GM23248 (cell line): ENCODE data around the gene VAMP5. TPM values are rescaled to one million over a fixed set of nuclear protein-coding genes. Genes with fewer than 3 reads are reported as not detected.

ENCODE experiments used
- DNase-seq: peaks from one replicate; pipeline ENCODE4 v3.0.0-alpha.2; 2015
- H2AFZ ChIP-seq: fragments of 200-600 bp; sonication (generic); 2 replicates; pipeline ENCODE4 v1.6.1; 2016; ENCODE audit warnings: antibody characterized with exemption
- H3F3A ChIP-seq: fragments of 200-600 bp; sonication (generic); 2 replicates; pipeline ENCODE4 v1.6.1; 2016; ENCODE audit warnings: mild to moderate bottlenecking, antibody characterized with exemption, mixed run types; ENCODE audit not compliant: insufficient read depth
- H3K27ac ChIP-seq: fragments of 200-600 bp; sonication (generic); 2 replicates; pipeline ENCODE4 v1.5.1; 2016; ENCODE audit warnings: mild to moderate bottlenecking
- H3K27me3 ChIP-seq: fragments of 200-600 bp; sonication (generic); replicated peaks from 2 replicates; pipeline ENCODE4 v1.6.1; 2016; ENCODE audit warnings: mild to moderate bottlenecking; ENCODE audit not compliant: insufficient read depth
- H3K36me3 ChIP-seq: fragments of 200-600 bp; sonication (generic); 2 replicates; pipeline ENCODE4 v1.6.1; 2016; ENCODE audit warnings: low read depth, mild to moderate bottlenecking
- H3K4me1 ChIP-seq: fragments of 200-600 bp; sonication (generic); 2 replicates; pipeline ENCODE4 v1.6.1; 2016; ENCODE audit warnings: mild to moderate bottlenecking; ENCODE audit not compliant: insufficient read depth
- H3K4me2 ChIP-seq: fragments of 200-600 bp; sonication (generic); one replicate; pipeline ENCODE4 v1.6.1; 2016; ENCODE audit warnings: mild to moderate bottlenecking; ENCODE audit not compliant: unreplicated experiment
- H3K4me3 ChIP-seq: fragments of 200-600 bp; sonication (generic); 2 replicates; pipeline ENCODE4 v1.5.1; 2016; ENCODE audit warnings: mild to moderate bottlenecking
- H3K79me2 ChIP-seq: fragments of 200-600 bp; sonication (generic); 2 replicates; pipeline ENCODE4 v1.6.1; 2016; ENCODE audit warnings: mild to moderate bottlenecking; ENCODE audit not compliant: insufficient read depth
- H3K9ac ChIP-seq: fragments of 200-600 bp; sonication (generic); 2 replicates; pipeline ENCODE4 v1.6.1; 2016; ENCODE audit warnings: mild to moderate bottlenecking
- H3K9me2 ChIP-seq: fragments of 200-600 bp; sonication (generic); 2 replicates; pipeline ENCODE4 v1.6.1; 2016; ENCODE audit warnings: mixed run types, mild to moderate bottlenecking, moderate library complexity; ENCODE audit not compliant: insufficient read depth
- H3K9me3 ChIP-seq: fragments of 200-600 bp; sonication (generic); one replicate; pipeline ENCODE4 v1.6.1; 2017; ENCODE audit warnings: low read depth
- H4K20me1 ChIP-seq: fragments of 200-600 bp; sonication (generic); 2 replicates; pipeline ENCODE4 v1.6.0; 2016; ENCODE audit not compliant: insufficient read depth
- EZH2 ChIP-seq: fragments of 200-600 bp; sonication (generic); IDR thresholded peaks from 2 replicates; pipeline ENCODE4 v1.6.1; 2018; ENCODE audit warnings: antibody characterized with exemption, mild to moderate bottlenecking; ENCODE audit not compliant: insufficient read depth, poor library complexity, severe bottlenecking
- EZH2phosphoT487 ChIP-seq: fragments of 200-600 bp; sonication (generic); IDR thresholded peaks from 2 replicates; pipeline ENCODE4 v1.6.1; 2018; ENCODE audit warnings: antibody characterized with exemption, moderate library complexity, mild to moderate bottlenecking, low read depth; ENCODE audit not compliant: insufficient read depth
- WGBS, 2 experiments: methylation state at CpG; one replicate each; pipeline ENCODE4 v1.1.6; 2015 to 2017; ENCODE audit warnings: low lambda C conversion rate in 2 of 2, low coverage in 1 of 2; ENCODE audit errors: missing lambda C conversion rate in 2 of 2; 5-methylcytosine and 5-hydroxymethylcytosine counted together
- in situ Hi-C: fragments of 300-500 bp; cut with MboI; formaldehyde crosslinking; loops from 2 replicates; pipeline ENCODE4 v1.15.0; 2020
- polyA plus RNA-seq: library from polyadenylated mRNA; unstranded; fragments of >200 nt; fragmentation: Nextera tagmentation; extraction: Ambion mirVana; gene quantifications from 2 replicates; pipeline ENCODE4 v1.2.1, GENCODE V29; 2016
- total RNA-seq: library from RNA; depleted of rRNA; stranded (reverse); fragments of >200 nt; shearing (Covaris generic); gene quantifications from 2 replicates; pipeline ENCODE4 v1.2.3, GENCODE V29; 2014

Gene VAMP5
- total and polyA plus RNA-seq, 2 experiments from 2014 or later = 59.0 to 289 TPM

DNA sequence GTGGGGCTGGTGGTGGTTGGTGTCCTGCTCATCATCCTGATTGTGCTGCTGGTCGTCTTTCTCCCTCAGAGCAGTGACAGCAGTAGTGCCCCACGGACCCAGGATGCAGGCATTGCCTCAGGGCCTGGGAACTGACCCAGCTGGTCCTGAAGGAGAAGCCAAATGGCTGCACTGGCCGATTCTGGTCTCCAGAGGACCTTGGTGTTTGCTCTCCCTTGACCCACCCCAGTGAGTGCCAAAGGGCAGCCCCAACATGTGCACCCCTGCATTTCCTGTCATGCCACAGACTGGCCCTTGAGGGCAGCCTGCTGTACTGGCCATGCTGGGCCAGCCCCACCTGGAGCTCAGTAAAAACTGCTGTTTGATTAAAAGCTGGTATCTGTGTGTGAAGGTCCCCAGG lies 8.8 kb downstream of the VAMP5 start:
- Histone ChIP-seq H3F3A (peaks cover 40% of the 10 kb centered on the region), H3K79me2 (peaks cover 73% of the 10 kb centered on the region), H3K9me3 (no peaks in the 10 kb centered on the region), H3K27me3 (no peaks in the 10 kb centered on the region), H3K4me2 (no peak overlapping the region), H3K4me3 (no peak overlapping the region), H3K27ac (no peak overlapping the region), H4K20me1 (no peaks in the 10 kb centered on the region), H3K4me1 (peaks cover 47% of the 10 kb centered on the region), H3K9ac (no peak overlapping the region), H3K36me3 (peaks cover 6% of the 10 kb centered on the region; the same call in 1 of the 2 replicates), H2AFZ (no peak overlapping the region), H3K9me2 (no peaks in the 10 kb centered on the region)
- WGBS, 2 experiments = 60 to 64% methylated on average over 3 of the region's 3 CpGs
- no peak for DNase-seq
- TF ChIP-seq EZH2phosphoT487 = no peak
- TF ChIP-seq EZH2 = no peak
- in situ Hi-C loops = no loop called here

DNA sequence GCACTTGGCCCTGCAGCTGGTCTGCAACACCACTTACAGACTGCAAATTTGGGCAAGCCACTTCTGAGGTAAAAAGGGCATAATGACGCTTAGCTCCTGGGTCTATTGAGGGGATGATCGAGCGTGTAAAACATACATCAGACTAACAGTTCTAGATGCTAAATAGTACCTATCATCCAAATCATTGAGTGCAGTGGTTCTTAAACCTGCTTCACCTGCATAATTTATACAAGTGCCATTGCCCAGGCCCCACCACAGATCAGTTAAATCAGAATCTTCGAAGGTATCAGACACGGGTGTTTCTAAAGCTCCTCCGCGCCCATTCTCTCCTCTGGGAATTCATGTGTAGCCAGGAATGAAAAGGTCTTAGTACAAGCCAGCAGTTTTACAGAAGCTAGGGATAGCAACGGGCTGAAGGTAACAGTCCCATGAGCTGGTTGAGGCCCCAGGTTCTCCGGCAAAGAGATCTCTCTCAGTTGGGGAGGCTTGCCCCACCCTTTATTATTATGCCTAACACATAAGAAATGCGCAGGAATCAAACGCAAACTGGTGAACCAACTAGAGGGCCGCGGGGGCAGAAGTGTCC lies 10.6 kb downstream of the VAMP5 start:
- Histone ChIP-seq H3K9ac (peak overlapping the region; percentile 88), H4K20me1 (no peaks in the 10 kb centered on the region), H3K9me2 (no peaks in the 10 kb centered on the region), H3K9me3 (no peaks in the 10 kb centered on the region), H3K27ac (peak overlapping the region; percentile 89), H3K36me3 (peaks cover 8% of the 10 kb centered on the region; the same call in 1 of the 2 replicates), H3K4me3 (peak overlapping the region; percentile 79), H3K27me3 (no peaks in the 10 kb centered on the region), H3K4me1 (peaks cover 39% of the 10 kb centered on the region), H3F3A (peaks cover 32% of the 10 kb centered on the region), H2AFZ (peak overlapping the region; percentile 76), H3K4me2 (peak overlapping the region; percentile 88), H3K79me2 (peaks cover 71% of the 10 kb centered on the region)
- in situ Hi-C loops = no loop called here
- no peak for TF ChIP-seq EZH2
- no peak for TF ChIP-seq EZH2phosphoT487
- 14% methylated on average over 13 of the region's 13 CpGs for WGBS, 2 experiments
- DNase-seq = no peak

DNA sequence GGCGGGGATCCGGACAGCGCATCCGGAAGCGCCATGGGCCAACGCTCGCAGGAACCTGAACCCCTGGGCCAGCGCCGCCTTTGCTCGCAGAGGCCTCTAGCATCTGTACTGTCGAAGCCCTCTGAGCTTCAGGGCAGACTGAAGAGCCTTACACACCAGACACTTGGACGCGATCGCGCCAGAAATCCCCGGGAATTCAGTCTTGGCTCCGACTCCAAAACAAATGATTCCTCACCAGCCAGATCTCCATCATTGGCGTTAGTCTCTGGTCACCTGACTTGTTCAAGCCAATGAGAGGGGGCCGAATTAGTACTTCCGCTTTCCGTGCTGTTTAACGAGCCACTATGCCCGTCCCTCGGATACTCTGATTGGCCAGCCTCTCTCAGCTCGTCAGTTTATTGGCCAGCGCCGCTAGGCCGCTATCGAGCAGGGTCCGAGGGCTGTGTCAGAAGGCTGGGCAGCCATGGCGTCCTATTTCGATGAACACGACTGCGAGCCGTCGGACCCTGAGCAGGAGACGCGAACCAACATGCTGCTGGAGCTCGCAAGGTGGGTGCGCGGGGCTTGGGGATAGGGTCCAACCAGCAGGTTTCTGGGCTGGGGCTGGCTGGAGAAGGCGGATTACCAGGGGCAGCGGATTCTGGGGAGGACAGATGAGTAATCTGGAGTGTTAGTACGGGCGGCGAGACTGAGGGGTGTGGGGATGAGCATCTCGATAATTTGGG lies 11.2 kb downstream of the VAMP5 start, which contains the start of gene RNF181:
TSS of gene RNF181 (plus strand) at position 445 of the 725 bp plus-strand sequence. CDS start at position 464, 19 bp downstream.
- Histone ChIP-seq H3K9me2 (no peaks in the 10 kb centered on the region), H3K27me3 (no peaks in the 10 kb centered on the region), H3K4me2 (peak within 1 kb of the TSS; percentile 88), H3F3A (peaks cover 25% of the 10 kb centered on the region), H3K79me2 (peaks cover 71% of the 10 kb centered on the region), H2AFZ (peak within 1 kb of the TSS; percentile 76), H3K9ac (peak within 1 kb of the TSS; percentile 88), H3K9me3 (no peaks in the 10 kb centered on the region), H3K27ac (peak within 1 kb of the TSS; percentile 89), H3K4me1 (peaks cover 33% of the 10 kb centered on the region), H3K36me3 (peaks cover 8% of the 10 kb centered on the region; the same call in 1 of the 2 replicates), H4K20me1 (no peaks in the 10 kb centered on the region), H3K4me3 (peak within 1 kb of the TSS; percentile 79)
- in situ Hi-C loops = no loop called here
- WGBS, 2 experiments = 1% methylated on average over 44 to 47 of the region's 47 CpGs
- TF ChIP-seq EZH2phosphoT487 (no peak), EZH2 (no peak)
- DNase-seq = peak; percentile 99

DNA sequence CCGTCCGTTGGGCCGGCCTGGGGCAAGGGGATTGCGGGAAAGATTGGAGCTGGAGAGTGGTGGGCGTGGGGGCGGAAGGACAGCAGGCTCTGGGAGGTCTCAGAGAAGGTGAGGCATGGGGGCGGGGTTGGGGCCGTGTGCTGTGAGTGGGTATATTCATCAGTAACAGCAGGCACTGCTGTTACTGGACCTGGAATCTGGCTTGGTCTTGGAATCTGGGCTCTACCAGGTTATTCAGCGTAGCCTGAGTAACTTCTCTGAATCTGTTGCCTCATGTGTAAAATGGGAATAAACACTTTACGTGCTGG lies 11.7 kb downstream of the VAMP5 start:
- Histone ChIP-seq H3K4me3 (peak overlapping the region; percentile 79), H3K4me2 (peak overlapping the region; percentile 83), H3F3A (peaks cover 21% of the 10 kb centered on the region), H3K36me3 (peaks cover 8% of the 10 kb centered on the region; the same call in 1 of the 2 replicates), H3K9me3 (no peaks in the 10 kb centered on the region), H3K9ac (peak overlapping the region; percentile 88), H3K27ac (peak overlapping the region; percentile 89), H3K4me1 (peaks cover 28% of the 10 kb centered on the region), H4K20me1 (no peaks in the 10 kb centered on the region), H3K27me3 (no peaks in the 10 kb centered on the region), H3K9me2 (no peaks in the 10 kb centered on the region), H3K79me2 (peaks cover 71% of the 10 kb centered on the region), H2AFZ (peak overlapping the region; percentile 76)
- no peak for DNase-seq
- in situ Hi-C loops = no loop called here
- TF ChIP-seq EZH2phosphoT487 (no peak), EZH2 (no peak)
- 1 to 2% methylated on average over 8 to 10 of the region's 10 CpGs for WGBS, 2 experiments
